Measurements from ENCODE around the gene PRRG3. TPM values are rescaled to one million over a fixed set of nuclear protein-coding genes. Genes with fewer than 3 reads are reported as not detected.

The PRRG3 gene
- total and polyA plus RNA-seq, 2 donors (not counting 3 experiments of a cell fraction or from before 2014, with no cell fraction given): not detected

DNA sequence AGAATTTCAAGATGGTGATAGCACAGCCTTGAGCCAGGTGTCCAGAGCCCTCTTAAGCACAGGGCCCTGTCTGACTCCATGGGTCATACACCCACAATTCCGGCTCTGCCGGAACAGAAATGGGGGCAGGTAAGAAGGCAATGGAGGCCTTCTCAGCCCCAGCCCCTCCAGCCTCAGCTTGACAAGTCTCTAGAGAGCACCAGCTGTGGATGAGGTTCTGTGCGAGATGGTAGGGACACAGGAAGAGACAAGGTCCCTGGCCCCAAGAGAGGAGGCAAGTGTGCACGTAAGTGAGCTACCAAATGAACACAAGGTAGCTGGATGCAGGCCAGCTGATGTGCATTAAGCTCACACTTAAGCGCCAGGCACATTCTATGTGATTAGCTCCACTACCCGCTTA is 2.4 kb upstream of the PRRG3 start:
- no peak overlapping the region for H3K4me2 ChIP-seq (ENCODE audit: insufficient read depth, low read length)
- no peak overlapping the region for H3K4me3 ChIP-seq (replicated peaks in 1 of 3; ENCODE audit: insufficient read depth in 1 of 3, low read depth in 1 of 3, low read length in 3 of 3)
- TF ChIP-seq JUN (IDR thresholded peaks at IDR 0.05; ENCODE audit: borderline replicate concordance, insufficient read depth, insufficient read length, low read depth) (no peak), CTCF (IDR thresholded peaks at IDR 0.05; ENCODE audit: extremely low read depth in 1 of 2, insufficient read depth in 1 of 2, low read depth in 1 of 2, low read length in 2 of 2) (no peak), MYC (IDR thresholded peaks at IDR 0.05; ENCODE audit: low read depth, low read length) (no peak), POLR2AphosphoS5 (IDR thresholded peaks at IDR 0.05; ENCODE audit: insufficient read depth, low read depth, low read length) (no peak), EZH2 (IDR thresholded peaks at IDR 0.05; ENCODE audit: borderline replicate concordance, low read depth, low read length, severe bottlenecking) (no peak), POLR2A (IDR thresholded peaks at IDR 0.05; ENCODE audit: low read depth, low read length) (no peak), MAX (IDR thresholded peaks at IDR 0.05; ENCODE audit: insufficient read depth, insufficient read length) (no peak), FOS (IDR thresholded peaks at IDR 0.05; ENCODE audit: borderline replicate concordance, insufficient read depth, low read length) (no peak), GATA2 (IDR thresholded peaks at IDR 0.05; ENCODE audit: insufficient read depth, insufficient read length, low read depth, low read length) (no peak)
- no peaks in the 10 kb centered on the region for H3K4me1 ChIP-seq (ENCODE audit: control insufficient read depth, extremely low read depth, insufficient read depth, low read length)
- dilution Hi-C loops (cut with MboI; ENCODE audit: extremely low pct_ligation_motif_present, low sequenced_read_pairs): no loop called here
- ChIA-PET POLR2A (no interaction called here), CTCF (no interaction called here)
- no peak overlapping the region for H3K9ac ChIP-seq (replicated peaks; ENCODE audit: extremely low read depth, insufficient read depth, low read length)
- H3K27me3 ChIP-seq (ENCODE audit: control insufficient read depth in 2 of 2, insufficient read depth in 2 of 2, low read length in 2 of 2): no peaks in the 10 kb centered on the region
- no peaks in the 10 kb centered on the region for H3K36me3 ChIP-seq (ENCODE audit: control insufficient read depth in 2 of 2, extremely low read depth in 1 of 2, insufficient read depth in 2 of 2, low read length in 2 of 2)
- FAIRE-seq (no peak), DNase-seq (ENCODE audit: low read depth, low spot score) (no peak)
- H4K20me1 ChIP-seq (replicated peaks; ENCODE audit: control insufficient read depth, extremely low read depth, insufficient read depth, low read length): no peaks in the 10 kb centered on the region
- BruUV-seq (replicated peaks): no TSS peak
- no peak overlapping the region for H3K27ac ChIP-seq (ENCODE audit: insufficient read depth, low read depth, low read length)
- H3K79me2 ChIP-seq (ENCODE audit: control insufficient read depth, insufficient read depth, low read length): no peaks in the 10 kb centered on the region
- no peaks in the 10 kb centered on the region for H3K9me3 ChIP-seq (replicated peaks; ENCODE audit: control insufficient read depth, insufficient read depth, low read length)
- no peak overlapping the region for H2AFZ ChIP-seq (ENCODE audit: low read depth, low read length)
- intact Hi-C loops (cut with micrococcal nuclease): no loop called here
- H3K9me1 ChIP-seq (replicated peaks; ENCODE audit: control insufficient read depth, extremely low read depth, insufficient read depth, low read length): no peaks in the 10 kb centered on the region
